Thyroid gland (tissue), 4 donors: ENCODE data around the gene EDIL3.

ENCODE experiments used
- CTCF ChIP-seq, 6 experiments: fragments of 200-600 bp in 3 of 6; fragments of 450-650 bp in 3 of 6; sonication (generic) in 3 of 6; IDR thresholded peaks; one replicate each; pipeline ENCODE4 v1.5.1; 2016 to 2019; ENCODE audit warnings: antibody characterized with exemption in 6 of 6, mild to moderate bottlenecking in 2 of 6, inconsistent platforms in 1 of 6, moderate library complexity in 1 of 6
- POLR2A ChIP-seq, 2 donors: fragments of 450-650 bp; IDR thresholded peaks; one replicate each; pipeline ENCODE4 v1.6.1; 2017; ENCODE audit warnings: antibody characterized with exemption in 2 of 2, mild to moderate bottlenecking in 2 of 2, moderate library complexity in 1 of 2

GRCh38 chr5:83914199-83914598 lies 470.5 kb downstream of the EDIL3 start:
- TF ChIP-seq CTCF (IDR thresholded peaks at IDR 0.05) (no peak), POLR2A (IDR thresholded peaks at IDR 0.05) (no peak)
